Fibroblast of lung (primary cell): ENCODE results near the gene UTF1.

Experiments used
- EZH2 ChIP-seq: IDR thresholded peaks from 2 replicates; pipeline ENCODE4 v1.5.1; 2012; ENCODE audit warnings: low read length, control low read depth, mild to moderate bottlenecking; ENCODE audit errors: missing control alignments
- TF ChIP-seq, protein P1 (sequence below), 2 donors: IDR thresholded peaks in 1 of 2; conservative IDR thresholded peaks in 1 of 2; 1 replicate in 1 of 2; 2 replicates in 1 of 2; pipeline ENCODE4 v1.5.1; 2011 to 2012; ENCODE audit warnings: low read length in 2 of 2, control low read depth in 1 of 2, inconsistent platforms in 1 of 2, low read depth in 1 of 2, mild to moderate bottlenecking in 1 of 2

- TF ChIP-seq, protein P1, sequence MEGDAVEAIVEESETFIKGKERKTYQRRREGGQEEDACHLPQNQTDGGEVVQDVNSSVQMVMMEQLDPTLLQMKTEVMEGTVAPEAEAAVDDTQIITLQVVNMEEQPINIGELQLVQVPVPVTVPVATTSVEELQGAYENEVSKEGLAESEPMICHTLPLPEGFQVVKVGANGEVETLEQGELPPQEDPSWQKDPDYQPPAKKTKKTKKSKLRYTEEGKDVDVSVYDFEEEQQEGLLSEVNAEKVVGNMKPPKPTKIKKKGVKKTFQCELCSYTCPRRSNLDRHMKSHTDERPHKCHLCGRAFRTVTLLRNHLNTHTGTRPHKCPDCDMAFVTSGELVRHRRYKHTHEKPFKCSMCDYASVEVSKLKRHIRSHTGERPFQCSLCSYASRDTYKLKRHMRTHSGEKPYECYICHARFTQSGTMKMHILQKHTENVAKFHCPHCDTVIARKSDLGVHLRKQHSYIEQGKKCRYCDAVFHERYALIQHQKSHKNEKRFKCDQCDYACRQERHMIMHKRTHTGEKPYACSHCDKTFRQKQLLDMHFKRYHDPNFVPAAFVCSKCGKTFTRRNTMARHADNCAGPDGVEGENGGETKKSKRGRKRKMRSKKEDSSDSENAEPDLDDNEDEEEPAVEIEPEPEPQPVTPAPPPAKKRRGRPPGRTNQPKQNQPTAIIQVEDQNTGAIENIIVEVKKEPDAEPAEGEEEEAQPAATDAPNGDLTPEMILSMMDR (conservative IDR thresholded peaks at IDR 0.05 in 1 of 2, IDR thresholded peaks at IDR 0.05 in 1 of 2; ENCODE audit: low read depth in 1 of 2, low read length in 2 of 2) = no peak
- TF ChIP-seq EZH2 = no peak
Measured at GRCh38 chr10:133199992-133200611, 29.9 kb upstream of the UTF1 start.
